HG03571 (cell line): ENCODE results near the gene C6orf163.
A peak's percentile ranks its signal among the peaks of the same experiment; 100 is the strongest.

Experiments used
- ATAC-seq: cut with Tn5 transposase; IDR thresholded peaks from one replicate; pipeline ENCODE4 v1.9.1; 2021; ENCODE audit not compliant: unreplicated experiment

The C6orf163 gene

DNA sequence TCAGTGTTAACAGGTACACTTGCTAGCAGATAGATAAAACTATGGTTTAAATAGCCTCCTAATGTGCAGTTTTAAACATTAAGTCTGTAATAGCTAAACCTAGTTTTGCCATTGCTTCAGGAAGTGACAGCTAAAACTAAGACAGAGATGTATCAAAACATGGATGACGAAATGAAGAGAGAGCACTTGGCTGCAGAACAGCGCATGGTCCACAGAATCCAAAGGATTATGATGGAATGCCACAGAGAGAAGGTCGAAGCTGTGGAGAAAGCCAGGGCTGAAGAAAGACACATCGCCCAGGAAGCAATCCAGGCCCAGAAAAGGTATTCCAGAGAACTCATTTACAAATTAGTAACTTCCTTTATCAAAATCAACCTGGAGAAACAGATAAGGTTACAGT is 11.6 kb downstream of the C6orf163 start:
- no peak for ATAC-seq

GRCh38 chr6:87357479-87358196 is 13.0 kb downstream of the C6orf163 start:
- no peak for ATAC-seq

- no peak for ATAC-seq
These were observed 20.1 kb downstream of the C6orf163 start for GRCh38 chr6:87364602-87365252.

DNA sequence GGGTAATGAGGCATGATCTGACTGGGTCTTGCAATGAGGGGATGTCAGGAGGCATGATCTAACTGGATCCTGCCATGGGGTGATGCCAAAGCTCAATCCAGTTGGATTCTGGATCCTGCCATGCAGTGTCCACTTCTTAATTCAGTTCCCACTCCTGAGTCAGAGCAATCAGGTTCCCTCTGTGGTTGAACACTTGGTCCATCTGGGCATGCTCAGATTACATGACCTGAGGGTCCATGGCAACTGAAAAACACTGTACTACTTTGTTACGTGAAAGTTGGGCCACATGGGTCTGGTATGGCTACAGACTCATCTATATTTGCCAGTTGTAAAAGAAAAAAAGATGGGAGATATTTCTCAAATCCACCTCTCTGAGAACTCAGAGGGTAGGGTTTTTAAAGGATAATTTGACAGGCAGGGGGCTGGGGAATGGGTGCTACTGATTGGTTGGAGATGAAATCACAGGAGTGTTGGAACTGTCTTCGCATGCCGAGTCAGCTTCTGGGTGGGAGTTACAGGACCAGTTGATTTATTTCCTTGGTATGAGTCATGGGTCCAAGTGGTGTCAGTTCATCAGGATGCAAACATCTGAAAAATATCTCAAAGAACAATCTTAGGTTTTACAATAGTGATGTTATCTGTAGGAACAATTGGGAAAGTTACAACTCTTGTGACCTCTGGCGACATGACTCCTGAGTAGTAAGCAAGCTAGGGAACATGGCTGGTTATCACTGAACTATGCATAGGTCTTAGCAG is 21.6 kb downstream of the C6orf163 start:
- no peak for ATAC-seq

GRCh38 chr6:87366899-87367298 is 22.3 kb downstream of the C6orf163 start:
- no peak for ATAC-seq

GRCh38 chr6:87373377-87373776 is 28.8 kb downstream of the C6orf163 start:
- ATAC-seq = no peak

DNA sequence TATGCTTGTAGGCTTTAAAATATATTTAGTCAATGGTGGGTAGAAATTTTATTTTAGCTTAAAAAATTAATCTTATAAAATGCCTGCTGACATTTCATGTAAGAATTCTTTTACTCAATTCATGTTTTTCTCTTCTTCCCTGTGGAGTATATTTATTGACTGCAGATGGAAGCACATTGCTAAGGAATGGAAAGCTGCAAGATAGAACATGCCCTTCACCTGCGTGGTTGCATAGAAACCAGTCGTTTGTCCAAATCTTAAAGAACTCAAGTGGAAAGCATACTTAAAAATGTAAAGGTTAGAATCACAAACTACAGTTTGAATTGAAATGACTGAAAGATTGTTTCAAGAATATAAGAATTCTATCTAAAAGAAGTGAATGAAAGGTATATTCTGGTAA is 30.7 kb downstream of the C6orf163 start:
- ATAC-seq = no peak

GRCh38 chr6:87376643-87377042 is 32.0 kb downstream of the C6orf163 start:
- ATAC-seq = no peak

- no peak for ATAC-seq
These were observed 34.3 kb downstream of the C6orf163 start for GRCh38 chr6:87378947-87379346.

- no peak for ATAC-seq
These were observed 38.2 kb downstream of the C6orf163 start for GRCh38 chr6:87382861-87383260.

DNA sequence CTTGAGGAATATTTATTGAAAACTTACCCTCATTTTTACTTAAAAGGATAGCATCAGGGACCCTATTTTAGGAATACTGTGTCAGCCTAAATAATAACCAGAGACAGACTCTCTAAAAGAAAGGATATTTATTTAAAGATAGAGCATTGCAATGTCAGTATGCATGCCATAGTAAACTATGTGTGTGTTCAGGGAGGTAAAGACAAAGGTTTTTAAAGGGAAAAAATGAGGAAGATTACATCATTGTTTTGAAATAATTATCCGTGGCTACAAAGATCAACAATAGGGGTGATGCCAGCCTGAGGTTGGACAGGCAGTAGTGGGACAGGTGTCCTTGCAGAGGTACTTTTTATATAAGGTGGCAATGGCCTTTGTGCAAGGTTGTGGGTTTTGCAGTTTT is 39.4 kb downstream of the C6orf163 start:
- ATAC-seq = no peak

- no peak for ATAC-seq
These were observed 39.8 kb downstream of the C6orf163 start for GRCh38 chr6:87384449-87384848.

- ATAC-seq = peak; percentile 44
These were observed 46.7 kb downstream of the C6orf163 start for GRCh38 chr6:87391334-87391733.

- peak; percentile 93 for ATAC-seq
These were observed 48.5 kb downstream of the C6orf163 start for GRCh38 chr6:87393026-87393622.

DNA sequence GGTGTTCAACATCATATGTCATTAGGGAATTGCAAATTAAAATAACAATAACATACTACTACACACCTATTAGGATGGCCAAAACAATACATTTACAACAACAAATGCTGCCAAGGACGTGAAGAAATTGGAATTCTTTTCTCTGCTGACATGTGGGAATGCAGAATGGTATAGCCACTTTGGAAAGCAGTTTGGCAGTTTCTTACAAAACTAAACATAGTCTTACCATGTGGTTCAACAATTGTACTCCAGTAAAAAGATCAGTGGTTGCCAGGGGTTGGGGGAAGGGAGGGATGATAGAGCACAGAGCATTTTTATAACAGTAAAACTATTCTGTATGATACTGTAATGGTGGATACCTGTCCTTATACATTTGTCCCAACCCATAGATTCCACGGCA is 50.8 kb downstream of the C6orf163 start:
- ATAC-seq = no peak

DNA sequence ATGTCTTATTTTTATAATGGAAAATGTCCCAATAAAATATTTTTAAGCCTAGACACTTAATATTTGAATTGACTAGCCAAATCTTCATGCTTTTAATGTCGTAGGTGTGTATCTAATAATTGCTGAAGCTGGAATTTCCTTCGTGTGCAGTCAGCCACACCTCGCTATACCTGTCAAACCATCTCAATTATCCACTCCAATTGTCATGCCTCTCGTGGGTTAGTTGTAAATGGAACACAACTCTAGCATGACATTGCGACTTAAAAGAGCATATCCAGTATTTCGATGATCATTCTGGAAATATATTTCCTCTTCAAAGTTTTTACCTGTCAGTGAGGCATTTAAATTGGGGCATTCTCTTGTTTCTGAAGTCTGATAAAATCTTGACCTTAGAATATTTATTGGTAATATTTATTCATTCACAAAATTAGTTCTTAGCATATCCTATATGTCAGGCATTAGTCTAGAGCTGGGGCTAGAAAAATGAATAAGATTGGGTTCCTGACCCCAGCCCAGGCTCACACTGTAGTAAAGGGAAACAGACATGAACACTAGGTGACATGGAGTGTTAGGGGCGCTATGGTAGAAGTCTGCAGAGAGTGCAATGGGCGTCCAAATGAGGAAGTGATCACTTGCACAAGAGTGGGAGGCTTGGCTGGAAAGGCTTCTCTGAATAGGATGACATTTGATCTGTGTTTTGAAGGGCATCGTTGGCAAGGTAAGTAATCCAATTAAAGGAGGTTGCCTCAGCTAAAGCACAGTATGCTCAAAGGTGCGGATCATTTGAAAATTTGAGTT is 52.2 kb downstream of the C6orf163 start:
- ATAC-seq = no peak

DNA sequence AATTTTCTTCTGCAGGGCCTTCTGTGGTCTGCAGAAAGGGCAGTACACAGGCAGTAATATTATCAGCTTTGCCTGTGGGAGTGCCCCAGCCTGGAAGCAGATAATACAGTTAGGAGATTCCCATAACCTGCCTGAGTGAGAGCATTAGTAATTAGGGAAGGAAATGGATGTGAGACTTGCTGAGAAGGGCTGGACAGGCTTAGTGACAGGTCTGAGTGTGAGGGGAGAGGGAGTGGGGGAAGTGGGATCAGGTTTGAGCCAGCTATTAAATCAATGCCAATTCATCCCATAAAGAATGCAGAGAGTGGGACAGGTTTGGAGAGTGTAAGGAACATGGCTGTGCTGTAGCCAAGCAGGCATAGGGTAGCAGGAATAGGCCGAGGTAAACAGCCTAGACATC is 53.0 kb downstream of the C6orf163 start:
- ATAC-seq = no peak

GRCh38 chr6:87401832-87402231 is 57.2 kb downstream of the C6orf163 start:
- no peak for ATAC-seq

DNA sequence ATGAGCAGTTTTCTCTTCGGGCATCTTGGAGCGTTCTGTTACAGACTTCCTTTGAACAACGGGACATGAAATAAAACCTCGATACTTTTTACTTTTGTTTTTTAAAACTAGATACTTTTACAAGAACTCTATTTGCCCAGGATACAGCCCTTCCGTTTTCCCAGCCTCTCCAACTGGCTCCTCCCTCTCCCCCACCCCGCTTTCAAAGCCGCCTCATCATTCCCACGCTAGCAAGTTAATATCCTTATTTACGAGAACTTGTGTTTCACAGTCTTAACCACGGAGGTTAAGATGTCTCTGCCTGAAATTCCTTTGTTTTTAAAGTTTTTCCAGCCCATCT is 62.9 kb downstream of the C6orf163 start:
- peak; percentile 14 for ATAC-seq

- ATAC-seq = peak; percentile 70
These were observed 63.5 kb downstream of the C6orf163 start, which contains the start of gene CFAP206 for GRCh38 chr6:87407901-87408720. CFAP206 (plus strand) TSS chr6:87407972; CDS start chr6:87409840, 1,868 bp downstream.
